HG03095 (cell line): Measurements from ENCODE around the gene TBXAS1.

ENCODE experiments used
- ATAC-seq: cut with Tn5 transposase; IDR thresholded peaks from one replicate; pipeline ENCODE4 v1.9.1; 2021; ENCODE audit warnings: moderate library complexity; ENCODE audit not compliant: unreplicated experiment

The TBXAS1 gene

DNA sequence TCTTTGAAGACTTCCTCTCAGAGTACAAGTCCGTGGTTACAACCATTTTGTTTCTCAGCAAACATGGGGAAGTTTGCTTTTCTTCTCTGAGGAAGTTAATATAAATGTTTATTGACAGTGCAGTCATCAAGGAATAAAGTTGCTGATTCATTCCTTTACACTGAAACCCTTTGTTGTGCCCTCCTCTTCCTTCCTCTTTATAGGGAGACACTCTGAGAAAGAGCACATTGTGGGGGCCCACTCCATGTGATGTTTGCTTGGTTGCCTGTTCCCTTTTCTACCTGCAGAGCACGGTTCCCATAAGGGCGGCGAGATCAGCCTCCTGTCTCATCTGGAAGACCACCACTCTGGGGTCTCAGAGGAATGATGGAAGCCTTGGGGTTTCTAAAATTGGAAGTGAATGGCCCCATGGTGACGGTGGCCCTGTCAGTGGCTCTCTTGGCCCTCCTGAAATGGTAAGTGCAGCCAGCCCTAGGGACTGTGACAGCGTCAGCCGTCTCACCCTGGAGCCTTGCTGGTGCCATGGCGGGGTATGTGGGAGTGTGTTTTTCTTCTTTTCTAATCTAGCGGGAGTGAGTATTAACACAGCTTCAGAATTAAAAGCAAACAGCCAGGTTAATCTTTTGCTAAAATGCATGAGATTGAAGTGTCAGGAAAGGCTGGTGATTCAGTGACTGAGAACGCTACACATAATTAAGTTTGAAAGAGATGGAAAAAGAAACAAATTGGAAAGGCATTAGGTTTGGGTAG is at the start of gene TBXAS1:
Gene TBXAS1 (plus strand): TSS at position 240 of the 750 bp plus-strand sequence. CDS start 127 bp downstream, at position 367.
- peak; percentile 46 for ATAC-seq

- ATAC-seq = no peak
These were observed 46.1 kb upstream of the TBXAS1 start for GRCh38 chr7:139782932-139783331.

GRCh38 chr7:139783647-139784385 is 45.2 kb upstream of the TBXAS1 start:
- no peak for ATAC-seq

- ATAC-seq = no peak
These were observed 44.4 kb upstream of the TBXAS1 start for GRCh38 chr7:139784648-139785047.

DNA sequence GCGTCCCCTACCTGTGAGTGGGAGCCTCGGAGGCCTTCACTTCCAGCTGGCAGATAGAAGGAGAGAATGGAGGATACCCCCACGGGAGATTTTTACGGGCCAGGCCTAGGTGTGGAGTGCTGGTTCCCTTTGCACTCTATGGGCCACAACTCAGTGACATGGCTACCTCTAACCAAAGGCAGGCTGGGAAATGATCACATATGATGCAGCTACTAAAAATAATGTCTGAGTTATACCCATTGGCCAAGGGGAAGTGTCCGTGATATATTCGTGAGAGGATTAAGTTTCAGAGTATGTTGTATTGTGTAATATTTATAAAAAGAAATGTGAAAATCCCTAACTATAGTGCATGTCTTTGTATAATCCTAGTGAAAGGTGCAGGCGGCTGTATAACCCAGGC is 37.7 kb upstream of the TBXAS1 start:
- ATAC-seq = no peak

DNA sequence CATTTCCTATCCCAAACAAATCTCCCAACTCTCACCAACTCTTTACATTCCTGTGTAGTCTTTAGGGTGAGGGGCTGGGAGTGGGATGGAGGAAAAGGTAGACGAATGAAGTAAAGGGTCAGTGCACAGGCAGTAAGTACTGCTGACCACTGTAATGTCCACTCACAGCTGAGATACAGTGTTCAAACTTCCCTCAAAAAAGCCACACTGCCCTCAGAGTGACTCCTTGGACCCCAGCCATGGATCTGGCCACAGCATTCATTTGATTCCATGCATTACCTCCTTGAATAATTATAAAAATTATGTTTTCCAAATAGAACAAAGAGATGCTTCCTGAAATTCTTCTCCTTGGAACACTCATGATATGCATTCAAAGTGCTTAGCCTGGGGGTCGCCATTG is 31.5 kb upstream of the TBXAS1 start:
- no peak for ATAC-seq

DNA sequence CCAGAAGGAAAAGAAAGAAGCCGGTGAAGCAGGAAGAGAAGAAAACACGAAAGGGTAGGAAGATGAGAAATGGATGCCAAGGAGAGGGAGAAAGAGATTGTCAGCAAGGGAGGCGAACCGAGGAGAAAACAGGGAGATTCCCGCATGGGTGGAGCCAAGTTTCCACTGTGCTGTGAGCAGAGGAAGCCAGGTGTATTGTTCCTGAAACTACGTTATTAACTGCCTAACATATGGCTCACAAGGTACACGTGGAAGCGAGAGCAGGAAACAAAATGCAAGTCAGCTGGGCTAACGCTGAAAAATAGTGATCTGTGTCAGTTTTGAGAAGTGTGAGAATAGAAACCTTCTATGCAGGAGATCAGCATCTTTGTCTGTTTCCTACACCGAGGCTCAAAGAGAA is 30.8 kb upstream of the TBXAS1 start:
- peak; percentile 91 for ATAC-seq

GRCh38 chr7:139798892-139799291 is 30.2 kb upstream of the TBXAS1 start:
- ATAC-seq = no peak

GRCh38 chr7:139799586-139799985 is 29.5 kb upstream of the TBXAS1 start:
- peak; percentile 52 for ATAC-seq

- ATAC-seq = no peak
These were observed 24.5 kb upstream of the TBXAS1 start for GRCh38 chr7:139804571-139804970.

DNA sequence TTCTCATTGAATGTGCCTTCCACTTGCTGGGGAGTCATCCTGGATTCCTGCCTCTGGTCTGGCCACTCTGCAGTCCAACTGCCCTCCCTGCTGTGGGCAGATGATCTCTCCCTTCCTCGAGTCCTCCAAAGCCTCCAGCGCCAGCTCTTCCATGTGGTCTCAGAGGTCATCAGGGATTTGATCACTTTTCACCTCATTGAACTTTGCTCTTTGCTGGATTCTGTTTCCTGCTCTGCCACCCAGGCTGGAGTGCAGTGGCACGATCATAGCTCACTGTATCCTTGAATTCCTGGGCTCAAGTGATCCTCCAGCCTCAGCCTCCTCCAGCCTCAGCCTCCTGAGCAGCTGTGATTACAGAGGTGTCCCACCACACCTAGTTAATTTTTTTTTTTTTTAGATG is 22.1 kb upstream of the TBXAS1 start:
- ATAC-seq = no peak

GRCh38 chr7:139808427-139808826 is 20.6 kb upstream of the TBXAS1 start:
- ATAC-seq = no peak

DNA sequence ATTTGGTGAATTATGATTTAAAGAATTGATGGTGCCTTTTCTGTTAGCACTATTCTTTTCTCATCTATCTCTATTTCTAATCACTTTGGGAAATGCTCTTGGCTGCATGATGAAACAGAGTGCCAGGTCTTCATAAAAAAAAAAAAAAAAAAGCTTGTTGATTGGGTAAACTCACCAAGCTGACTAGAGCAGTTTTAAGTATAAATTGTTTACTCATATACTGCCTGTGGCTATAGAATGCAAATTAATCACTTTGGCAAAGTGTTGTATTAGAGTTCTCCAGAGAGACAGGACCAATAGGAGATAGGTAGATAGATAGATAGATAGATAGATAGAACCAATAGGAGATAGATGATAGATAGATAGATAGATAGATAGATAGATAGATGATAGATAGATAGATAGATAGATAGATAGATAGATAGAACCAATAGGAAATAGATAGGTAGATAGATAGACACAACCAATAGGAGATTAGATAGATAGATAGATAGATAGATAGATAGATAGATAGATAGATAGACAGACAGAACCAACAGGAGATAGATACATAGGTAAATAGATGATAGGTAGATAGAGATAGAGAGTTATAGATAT is 20.1 kb upstream of the TBXAS1 start:
- no peak for ATAC-seq

DNA sequence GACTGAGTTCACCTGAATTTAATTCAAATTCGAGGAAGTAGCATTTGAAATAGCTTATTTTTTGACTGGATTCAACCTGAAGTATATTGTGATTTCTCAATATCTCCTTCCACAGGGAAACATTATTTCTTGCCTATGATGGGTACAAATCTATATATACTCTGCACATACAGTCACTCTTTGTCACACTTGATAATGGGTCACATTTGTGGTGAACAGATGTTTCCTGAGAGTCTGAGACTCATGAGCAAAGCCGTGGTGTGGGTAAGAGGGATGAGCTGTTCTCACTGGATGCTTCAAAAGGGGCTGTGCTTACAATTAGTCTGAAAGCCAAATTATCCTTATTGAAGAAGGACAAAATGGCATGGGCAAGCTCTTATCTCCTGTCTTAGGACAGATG is 18.0 kb upstream of the TBXAS1 start:
- no peak for ATAC-seq

- ATAC-seq = no peak
These were observed 15.9 kb upstream of the TBXAS1 start for GRCh38 chr7:139813151-139813550.

- ATAC-seq = no peak
These were observed 15.4 kb upstream of the TBXAS1 start for GRCh38 chr7:139813689-139814088.

DNA sequence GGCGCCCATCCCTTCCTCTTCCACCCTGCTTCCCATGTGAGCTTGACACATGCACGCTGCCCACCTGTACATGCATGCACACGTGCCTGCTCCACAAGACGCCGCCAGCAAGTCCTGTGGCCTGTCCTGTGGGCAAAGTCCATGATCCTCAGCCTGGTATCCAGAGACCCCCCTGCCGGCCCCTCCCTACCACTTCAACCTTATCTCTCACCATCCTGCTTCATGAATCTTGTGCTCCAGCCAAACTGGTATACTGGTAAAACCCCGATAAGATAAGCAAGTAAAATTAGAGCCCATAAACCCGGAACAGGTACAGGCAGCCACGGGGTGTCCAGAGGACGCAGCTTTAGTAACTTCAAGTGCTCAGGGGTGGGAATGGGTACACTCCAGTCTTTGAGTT is 11.8 kb upstream of the TBXAS1 start:
- ATAC-seq = no peak

DNA sequence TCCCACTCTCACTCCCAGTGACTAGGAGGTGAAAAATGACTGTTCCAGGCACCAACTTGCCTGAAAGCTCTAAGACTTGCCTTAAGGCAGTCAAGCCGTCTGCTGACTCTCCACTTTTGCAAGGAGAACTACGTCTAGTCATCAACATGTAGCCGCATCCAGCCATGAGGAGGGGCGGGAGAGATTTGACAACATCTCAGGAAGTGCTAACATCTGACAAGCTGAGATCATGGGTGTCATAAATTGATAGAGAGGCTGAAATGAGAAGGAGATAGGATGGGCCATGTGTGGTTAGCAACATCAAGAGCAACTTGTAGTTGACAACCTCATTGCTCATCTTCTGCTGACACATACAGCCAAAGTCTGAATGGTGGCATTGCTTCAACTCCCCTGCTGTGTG is 9.0 kb upstream of the TBXAS1 start:
- ATAC-seq = no peak

- ATAC-seq = no peak
These were observed 7.5 kb upstream of the TBXAS1 start for GRCh38 chr7:139821349-139822105.

- no peak for ATAC-seq
These were observed 6.2 kb upstream of the TBXAS1 start for GRCh38 chr7:139822855-139823254.

DNA sequence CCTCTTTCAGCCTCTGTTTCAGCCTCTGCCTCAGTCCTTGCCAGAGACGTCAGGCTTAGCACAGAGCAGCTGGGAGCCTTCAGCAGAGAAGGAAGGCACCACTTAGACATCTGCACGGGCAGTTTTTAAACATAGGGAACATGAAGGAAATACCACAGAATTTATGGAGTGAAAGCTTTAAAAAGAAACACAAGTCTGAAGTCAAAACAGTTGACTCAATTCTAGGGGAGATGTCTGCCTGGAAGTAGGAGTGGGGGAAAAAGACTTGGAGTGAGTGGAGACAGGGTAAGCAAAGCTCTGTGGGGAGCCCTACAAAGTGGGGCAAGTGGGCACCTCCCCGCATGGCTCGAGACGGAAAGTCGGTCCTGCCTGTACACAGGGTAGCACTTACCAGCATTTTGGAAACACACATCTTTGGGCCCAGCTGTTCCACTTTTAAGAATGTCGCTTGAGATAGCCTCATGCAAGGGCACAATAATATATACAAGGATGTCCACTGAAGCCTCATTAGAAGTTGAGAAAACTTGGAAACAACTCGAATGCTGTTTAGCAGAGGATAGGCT is 5.0 kb upstream of the TBXAS1 start:
- no peak for ATAC-seq
